T47D (cell line): Measurements from ENCODE around the gene DHRS3.
A peak's percentile ranks its signal among the peaks of the same experiment; 100 is the strongest.

Experiments
- DNase-seq, 2 experiments: peaks; one replicate each; pipeline versions ENCODE4 v3.0.0 to v3.0.0-alpha.2; 2011 to 2012; ENCODE audit warnings: low read depth in 1 of 2, low spot score in 1 of 2
- JUND ChIP-seq: IDR thresholded peaks from 2 replicates; pipeline ENCODE4 v1.6.1; 2012; ENCODE audit warnings: low read depth
- in situ Hi-C: cut with HindIII; loops from 2 replicates; pipeline ENCODE4 v1.10.0; 2016; ENCODE audit warnings: low sequenced_read_pairs, low pct_unique_long_range_greater_than_20kb

The DHRS3 gene

GRCh38 chr1:12596007-12596821 lies 21.8 kb downstream of the DHRS3 start:
- in situ Hi-C loops = no loop called here
- peak; percentile 75 to 88 for DNase-seq
- TF ChIP-seq JUND = no peak

GRCh38 chr1:12595757-12596006 lies 22.3 kb downstream of the DHRS3 start:
- in situ Hi-C loops = no loop called here
- DNase-seq = no peak
- no peak for TF ChIP-seq JUND

DNA sequence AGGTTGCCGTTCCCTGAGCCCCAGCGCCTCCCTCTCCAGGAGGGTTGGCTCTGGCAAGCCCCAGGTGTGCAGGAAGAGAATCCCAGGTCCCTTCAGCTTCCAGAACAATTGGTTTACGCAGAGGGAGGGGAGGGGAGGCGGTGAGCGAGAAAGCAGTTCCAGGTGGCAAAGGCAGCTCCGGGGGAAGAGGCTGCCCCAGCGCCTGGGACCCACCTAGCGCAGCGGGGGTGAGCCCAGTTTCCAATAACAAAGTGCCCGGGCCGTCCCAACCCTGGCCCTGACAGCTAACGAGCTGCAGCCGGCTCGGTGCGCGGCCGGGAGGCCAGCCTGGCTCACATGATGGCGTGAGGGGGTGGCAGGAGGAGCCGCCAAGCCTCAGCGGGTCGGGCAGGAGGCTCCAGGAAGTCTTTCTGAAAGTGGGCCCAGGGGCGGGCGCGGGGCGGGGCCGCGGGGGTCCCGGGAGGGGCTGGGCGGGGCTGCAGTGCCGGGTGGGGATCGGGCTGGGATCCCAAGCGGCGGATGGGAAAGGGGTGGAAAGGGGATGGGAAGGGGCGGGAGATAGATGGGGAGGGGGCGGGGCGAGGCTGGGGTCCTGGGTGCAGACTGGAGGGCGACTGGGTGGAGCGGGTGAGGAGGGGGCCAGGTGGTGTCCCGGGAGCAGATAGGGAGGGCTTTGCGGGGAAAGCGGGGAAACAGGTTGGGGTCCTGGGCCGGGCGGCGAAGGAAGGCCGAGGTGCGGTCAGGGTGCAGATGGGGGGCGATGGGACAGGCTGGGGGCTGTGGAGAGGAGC lies 22.8 kb downstream of the DHRS3 start:
- in situ Hi-C loops = no loop called here
- DNase-seq = no peak
- TF ChIP-seq JUND = no peak

GRCh38 chr1:12594490-12594889 lies 23.5 kb downstream of the DHRS3 start:
- TF ChIP-seq JUND = no peak
- in situ Hi-C loops = no loop called here
- DNase-seq = no peak

DNA sequence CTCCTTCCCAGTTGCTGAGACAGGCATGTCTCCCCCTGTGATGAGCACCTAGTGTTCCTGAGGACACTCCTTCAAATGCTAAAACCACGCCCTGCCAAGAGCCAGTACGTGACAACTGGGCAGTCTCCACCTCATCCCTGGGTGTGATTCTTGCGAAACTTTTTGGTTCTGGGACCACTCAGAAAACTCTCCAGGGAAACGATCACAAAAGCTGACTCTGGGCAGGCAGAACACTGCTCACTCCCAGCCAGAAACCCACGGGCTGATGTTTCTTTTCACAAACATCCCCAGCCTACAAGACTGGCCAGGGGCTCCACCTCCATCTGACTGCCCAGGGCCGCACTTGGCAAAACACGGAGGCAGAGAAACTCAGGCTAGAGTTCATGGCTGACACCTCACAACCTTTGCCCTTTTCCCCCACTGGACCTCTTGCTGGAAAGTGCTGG lies 24.4 kb downstream of the DHRS3 start:
- no peak for TF ChIP-seq JUND
- DNase-seq = no peak
- in situ Hi-C loops = no loop called here

- TF ChIP-seq JUND = no peak
- no peak for DNase-seq
- in situ Hi-C loops = no loop called here
Measured at GRCh38 chr1:12592496-12592895, 25.5 kb downstream of the DHRS3 start.

- no peak for TF ChIP-seq JUND
- in situ Hi-C loops = no loop called here
- DNase-seq = peak in 1 of 2 experiments; percentile 26
Measured at GRCh38 chr1:12591267-12591938, 26.6 kb downstream of the DHRS3 start.

DNA sequence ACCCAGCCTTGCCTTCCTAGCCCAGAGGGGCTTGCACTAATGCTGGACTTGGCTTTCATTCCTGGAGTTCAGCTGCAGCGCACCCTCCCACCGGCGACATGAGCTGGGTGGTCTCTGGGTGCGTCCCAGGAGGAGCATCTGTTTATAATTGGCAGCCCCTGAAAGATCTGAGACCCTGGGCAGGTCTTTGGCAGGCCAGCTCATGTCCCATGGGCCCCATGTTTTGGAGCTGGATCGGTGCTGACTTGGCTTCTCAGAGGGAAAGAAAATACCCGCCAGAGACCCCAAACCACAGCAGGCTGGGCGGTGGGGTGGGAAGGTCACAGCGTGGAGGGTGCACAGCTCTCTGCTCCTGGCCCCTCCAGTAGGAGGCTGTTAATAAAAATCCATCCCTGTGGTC lies 29.3 kb downstream of the DHRS3 start:
- in situ Hi-C loops = no loop called here
- no peak for DNase-seq
- no peak for TF ChIP-seq JUND

GRCh38 chr1:12587981-12588640 lies 29.9 kb downstream of the DHRS3 start:
- in situ Hi-C loops = no loop called here
- no peak for DNase-seq
- TF ChIP-seq JUND = no peak

- in situ Hi-C loops = no loop called here
- DNase-seq = no peak
- no peak for TF ChIP-seq JUND
Measured at GRCh38 chr1:12585951-12586942, 31.8 kb downstream of the DHRS3 start.

- no peak for TF ChIP-seq JUND
- in situ Hi-C loops = no loop called here
- DNase-seq = no peak
Measured at GRCh38 chr1:12585536-12585935, 32.5 kb downstream of the DHRS3 start.
